Measurements from ENCODE around the gene GRM4.

Gene GRM4

DNA sequence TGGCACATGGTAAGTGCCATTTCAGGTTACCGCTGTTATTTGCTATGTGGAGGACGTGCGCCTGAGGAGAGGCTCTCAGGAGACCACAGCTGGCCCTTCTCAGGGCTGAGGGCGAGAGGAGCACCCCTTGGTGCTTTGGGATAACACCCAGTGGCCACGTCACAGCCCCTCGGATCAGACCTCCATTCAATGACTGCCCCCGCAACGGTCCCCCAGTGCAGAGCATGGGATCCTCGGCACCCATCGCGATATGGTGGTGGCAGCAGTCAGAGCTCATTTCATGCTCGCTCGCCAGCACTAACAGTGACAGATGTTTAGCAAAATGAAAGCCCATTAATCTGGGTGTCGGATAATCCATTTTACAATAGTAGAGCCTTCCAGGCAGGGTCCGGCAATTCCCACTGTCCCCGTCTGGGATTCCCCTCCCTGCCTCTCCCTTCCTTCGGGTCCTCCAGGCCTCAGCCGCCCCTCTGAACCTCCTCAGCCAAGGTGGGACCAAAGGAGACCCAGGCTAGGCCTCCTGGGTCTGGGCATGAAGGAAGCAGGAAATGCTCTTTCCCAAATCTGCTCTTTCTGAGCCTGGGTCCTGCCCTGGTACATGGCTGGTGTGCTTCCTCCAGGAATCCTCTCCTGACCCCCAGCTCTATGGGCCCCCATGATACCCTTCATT, 117.1 kb downstream of the GRM4 start:
- no peak overlapping the region for H3K27ac ChIP-seq (ENCODE audit: low read length)
- no peaks in the 10 kb centered on the region for H3K36me3 ChIP-seq (ENCODE audit: insufficient read depth, low read depth, low read length)
- no peaks in the 10 kb centered on the region for H3K9me3 ChIP-seq (ENCODE audit: insufficient read depth, low read depth, low read length)
- H3K4me3 ChIP-seq (ENCODE audit: low read length) = no peak overlapping the region
- no peak overlapping the region for H3K9ac ChIP-seq (ENCODE audit: low read depth, low read length)
- H3K27me3 ChIP-seq (ENCODE audit: insufficient read depth, low read length) = no peaks in the 10 kb centered on the region
- H3K4me1 ChIP-seq (ENCODE audit: insufficient read depth, low read length) = no peaks in the 10 kb centered on the region

DNA sequence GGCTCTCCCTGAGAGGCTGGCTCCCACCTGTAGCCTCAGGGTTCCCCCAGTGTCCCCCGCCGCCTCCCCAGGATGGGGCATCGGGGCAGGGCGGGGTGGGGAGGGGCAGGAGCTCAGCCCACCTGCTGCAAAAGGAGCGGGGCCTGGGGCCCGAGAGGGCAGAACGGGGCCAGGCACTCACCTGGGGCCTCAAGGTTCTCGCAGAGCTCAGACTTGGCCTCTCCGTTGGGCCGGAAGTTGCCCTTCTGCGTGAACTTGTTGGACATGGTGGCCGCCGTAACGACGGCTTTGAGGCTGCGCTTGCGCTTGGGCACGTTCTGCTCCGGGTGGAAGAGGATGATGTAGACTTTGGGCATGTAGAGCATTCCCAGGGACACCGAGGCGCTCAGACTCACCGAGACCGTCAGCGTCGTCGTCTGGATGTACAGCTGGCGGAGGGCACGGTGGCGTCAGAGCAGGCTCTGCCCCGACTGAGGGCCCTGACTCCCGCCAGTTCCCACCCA, 117.9 kb downstream of the GRM4 start:
- Histone ChIP-seq H3K9ac (ENCODE audit: low read depth, low read length) (no peak overlapping the region), H3K9me3 (ENCODE audit: insufficient read depth, low read depth, low read length) (no peaks in the 10 kb centered on the region), H3K36me3 (ENCODE audit: insufficient read depth, low read depth, low read length) (no peaks in the 10 kb centered on the region), H3K4me1 (ENCODE audit: insufficient read depth, low read length) (no peaks in the 10 kb centered on the region), H3K4me3 (ENCODE audit: low read length) (no peak overlapping the region), H3K27me3 (ENCODE audit: insufficient read depth, low read length) (no peaks in the 10 kb centered on the region), H3K27ac (ENCODE audit: low read length) (no peak overlapping the region)

DNA sequence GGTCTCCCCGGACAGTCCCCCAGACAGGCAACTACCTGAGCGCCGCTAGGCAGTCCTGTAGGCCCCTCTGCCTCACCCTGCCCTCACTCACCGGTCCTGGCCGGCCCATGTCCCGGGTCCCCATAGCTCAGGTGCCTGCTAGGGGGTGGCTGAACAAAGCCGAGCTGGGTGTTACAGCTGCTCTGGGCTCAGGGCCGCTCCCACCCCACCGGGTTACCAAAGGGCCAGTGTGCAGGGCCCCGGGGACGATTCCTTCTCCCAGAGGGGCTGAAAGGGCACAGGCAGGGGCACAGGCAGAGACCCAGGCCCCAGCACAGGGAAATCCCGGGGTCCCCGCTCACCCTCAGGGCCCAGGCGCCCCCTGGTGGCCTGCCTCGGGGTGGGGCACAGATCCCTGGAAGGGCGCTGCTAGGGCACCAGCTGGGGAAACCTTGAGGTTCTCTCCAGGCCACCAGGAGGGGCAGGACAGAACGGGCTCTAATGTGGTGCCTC, 118.4 kb downstream of the GRM4 start:
- Histone ChIP-seq H3K27me3 (ENCODE audit: insufficient read depth, low read length) (no peaks in the 10 kb centered on the region), H3K4me1 (ENCODE audit: insufficient read depth, low read length) (no peaks in the 10 kb centered on the region), H3K4me3 (ENCODE audit: low read length) (no peak overlapping the region), H3K36me3 (ENCODE audit: insufficient read depth, low read depth, low read length) (no peaks in the 10 kb centered on the region), H3K9ac (ENCODE audit: low read depth, low read length) (no peak overlapping the region), H3K9me3 (ENCODE audit: insufficient read depth, low read depth, low read length) (no peaks in the 10 kb centered on the region), H3K27ac (ENCODE audit: low read length) (no peak overlapping the region)

DNA sequence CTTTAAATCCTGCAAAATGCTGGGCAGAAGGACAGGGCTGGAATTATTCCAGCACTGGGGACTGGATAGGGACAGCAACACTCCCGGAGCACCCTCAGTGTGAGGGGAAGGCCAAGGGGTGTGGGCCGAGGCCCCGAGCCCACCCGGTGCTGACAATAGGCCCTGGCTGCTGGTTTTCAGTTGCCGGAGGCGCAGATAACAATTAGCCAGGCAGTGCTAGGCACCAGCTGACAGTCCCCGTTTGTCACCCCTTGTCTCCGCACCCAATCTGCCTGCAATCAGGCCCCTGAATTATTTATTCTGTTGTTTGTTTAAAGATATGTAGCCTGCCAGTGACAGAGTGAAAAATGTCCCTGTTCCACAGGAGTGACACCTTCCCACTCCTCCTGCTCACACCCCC, 120.0 kb downstream of the GRM4 start:
- Histone ChIP-seq H3K4me3 (ENCODE audit: low read length) (no peak overlapping the region), H3K27ac (ENCODE audit: low read length) (no peak overlapping the region), H3K9me3 (ENCODE audit: insufficient read depth, low read depth, low read length) (no peaks in the 10 kb centered on the region), H3K27me3 (ENCODE audit: insufficient read depth, low read length) (no peaks in the 10 kb centered on the region), H3K4me1 (ENCODE audit: insufficient read depth, low read length) (no peaks in the 10 kb centered on the region), H3K9ac (ENCODE audit: low read depth, low read length) (no peak overlapping the region), H3K36me3 (ENCODE audit: insufficient read depth, low read depth, low read length) (no peaks in the 10 kb centered on the region)

DNA sequence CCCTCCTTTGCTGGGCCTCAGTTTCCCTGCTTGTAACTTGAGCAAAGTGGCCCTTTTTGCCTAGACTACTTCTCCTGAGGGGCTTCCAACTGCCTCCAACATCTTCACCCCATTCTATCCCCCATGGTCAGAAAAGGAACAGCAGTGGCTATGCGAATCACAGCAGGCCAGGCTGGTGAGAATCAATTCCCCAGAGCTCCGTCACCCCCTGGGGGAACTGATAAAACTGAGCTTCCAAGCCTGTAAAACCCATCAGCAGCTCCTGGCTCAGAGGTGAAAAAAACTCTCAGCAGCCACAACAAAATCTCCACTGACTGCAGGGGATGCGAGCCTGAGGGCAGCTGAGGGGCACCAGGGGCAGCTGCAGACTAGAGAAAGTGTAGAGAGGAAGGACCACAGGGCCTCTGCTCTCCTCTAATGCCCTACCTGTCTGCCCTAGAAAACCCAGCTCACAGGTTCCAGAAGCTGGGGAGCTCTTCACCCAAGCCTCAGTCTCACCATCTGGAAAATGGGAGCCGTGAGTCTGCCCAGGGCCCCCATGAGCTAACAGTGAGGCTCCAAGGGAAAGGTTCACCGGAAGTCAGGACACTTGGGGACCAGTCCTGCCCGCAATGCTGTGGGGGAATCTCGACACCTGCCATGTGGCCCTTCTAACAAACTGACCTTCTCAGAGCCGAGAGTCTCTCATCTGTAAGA, 120.6 kb downstream of the GRM4 start:
- Histone ChIP-seq H3K4me3 (ENCODE audit: low read length) (no peak overlapping the region), H3K27ac (ENCODE audit: low read length) (no peak overlapping the region), H3K9me3 (ENCODE audit: insufficient read depth, low read depth, low read length) (no peaks in the 10 kb centered on the region), H3K4me1 (ENCODE audit: insufficient read depth, low read length) (no peaks in the 10 kb centered on the region), H3K36me3 (ENCODE audit: insufficient read depth, low read depth, low read length) (no peaks in the 10 kb centered on the region), H3K9ac (ENCODE audit: low read depth, low read length) (no peak overlapping the region), H3K27me3 (ENCODE audit: insufficient read depth, low read length) (no peaks in the 10 kb centered on the region)

DNA sequence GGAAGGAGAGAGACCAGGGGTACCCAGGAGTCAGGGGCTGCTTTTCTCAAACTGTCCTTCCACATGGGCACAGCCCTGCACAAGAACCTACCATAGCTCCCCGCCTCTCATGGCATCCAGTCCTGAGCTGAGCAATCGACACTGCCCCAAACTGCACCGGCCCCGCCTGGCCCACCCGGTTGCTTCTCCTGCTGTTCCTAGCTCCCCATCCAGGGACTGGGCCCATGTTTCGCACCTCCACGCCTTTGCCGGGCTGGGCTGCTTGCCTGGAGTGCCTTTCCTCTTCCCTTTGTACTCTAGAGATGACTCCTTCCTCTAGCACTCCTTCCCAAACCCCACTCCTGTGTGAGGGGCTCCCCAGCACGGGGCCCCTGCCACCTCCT, 123.0 kb downstream of the GRM4 start:
- Histone ChIP-seq H3K9me3 (ENCODE audit: insufficient read depth, low read depth, low read length) (no peaks in the 10 kb centered on the region), H3K4me1 (ENCODE audit: insufficient read depth, low read length) (no peaks in the 10 kb centered on the region), H3K27ac (ENCODE audit: low read length) (no peak overlapping the region), H3K27me3 (ENCODE audit: insufficient read depth, low read length) (no peaks in the 10 kb centered on the region), H3K4me3 (ENCODE audit: low read length) (no peak overlapping the region), H3K9ac (ENCODE audit: low read depth, low read length) (no peak overlapping the region), H3K36me3 (ENCODE audit: insufficient read depth, low read depth, low read length) (no peaks in the 10 kb centered on the region)

DNA sequence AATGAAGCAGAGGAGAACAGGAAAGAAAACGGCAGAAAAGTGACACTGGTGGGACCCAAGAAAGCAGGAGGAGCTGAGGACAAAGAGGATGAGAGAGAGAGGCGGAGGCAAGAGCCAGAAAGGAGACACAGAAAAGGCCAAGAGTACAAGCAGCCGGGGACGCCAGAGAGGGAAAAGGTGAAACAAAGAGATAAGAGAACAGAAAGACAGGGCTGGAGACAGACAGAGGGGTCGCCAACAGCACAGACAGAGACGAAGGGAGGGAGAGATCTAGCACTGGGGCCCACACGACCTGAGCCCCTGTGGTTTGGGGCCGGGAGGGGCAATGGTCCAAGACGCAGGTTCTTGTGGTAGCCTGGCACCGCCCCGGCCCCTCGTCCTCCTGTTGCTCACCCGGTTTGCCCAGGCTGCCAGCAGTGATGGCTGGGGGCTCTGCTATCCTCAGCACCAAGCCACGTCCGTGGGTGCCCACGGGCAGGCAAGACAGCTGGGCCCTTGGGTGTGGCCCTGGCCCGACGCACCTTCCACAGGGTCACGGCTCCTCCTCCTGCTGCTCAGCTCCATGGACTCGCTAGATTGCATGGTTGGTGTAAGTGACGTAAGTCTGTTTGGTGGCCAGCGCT, 123.5 kb downstream of the GRM4 start:
- no peaks in the 10 kb centered on the region for H3K9me3 ChIP-seq (ENCODE audit: insufficient read depth, low read depth, low read length)
- H3K4me3 ChIP-seq (ENCODE audit: low read length) = no peak overlapping the region
- H3K4me1 ChIP-seq (ENCODE audit: insufficient read depth, low read length) = no peaks in the 10 kb centered on the region
- no peaks in the 10 kb centered on the region for H3K36me3 ChIP-seq (ENCODE audit: insufficient read depth, low read depth, low read length)
- H3K27ac ChIP-seq (ENCODE audit: low read length) = no peak overlapping the region
- H3K9ac ChIP-seq (ENCODE audit: low read depth, low read length) = no peak overlapping the region
- H3K27me3 ChIP-seq (ENCODE audit: insufficient read depth, low read length) = no peaks in the 10 kb centered on the region

DNA sequence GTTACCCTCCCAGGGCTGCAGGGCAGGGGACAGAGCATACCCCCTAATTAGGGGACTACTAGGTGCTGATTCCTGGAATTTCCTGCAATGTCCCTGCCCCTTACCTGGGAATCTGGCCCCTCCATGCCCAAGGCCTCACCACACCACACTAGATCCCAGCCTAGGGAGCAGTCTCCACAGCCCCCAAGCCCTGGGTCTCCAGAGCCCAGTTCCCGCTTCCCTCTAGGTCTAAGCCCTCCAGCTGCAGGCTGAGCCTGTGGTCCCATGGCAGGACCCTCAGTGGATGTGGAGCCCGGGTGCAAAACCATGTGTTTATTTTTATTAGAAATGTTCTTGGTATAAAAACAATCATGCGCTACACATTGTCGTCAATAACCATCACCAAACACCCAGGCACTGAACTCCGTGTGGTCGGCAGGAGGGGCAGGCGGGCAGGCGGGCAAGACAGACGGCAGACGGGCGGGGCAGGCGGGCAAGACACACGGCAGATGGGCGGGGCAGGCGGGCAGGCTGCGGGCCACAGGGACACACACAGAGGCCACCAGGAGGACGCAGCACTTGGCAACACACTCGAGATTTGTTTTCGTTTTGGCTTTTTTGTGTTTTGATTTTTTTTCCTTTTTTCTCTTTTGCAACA, 124.2 kb downstream of the GRM4 start:
- Histone ChIP-seq H3K27ac (ENCODE audit: low read length) (no peak overlapping the region), H3K36me3 (ENCODE audit: insufficient read depth, low read depth, low read length) (no peaks in the 10 kb centered on the region), H3K4me3 (ENCODE audit: low read length) (no peak overlapping the region), H3K4me1 (ENCODE audit: insufficient read depth, low read length) (no peaks in the 10 kb centered on the region), H3K27me3 (ENCODE audit: insufficient read depth, low read length) (peaks cover under 1% of the 10 kb centered on the region; the same call in 1 of the 2 replicates), H3K9me3 (ENCODE audit: insufficient read depth, low read depth, low read length) (no peaks in the 10 kb centered on the region), H3K9ac (ENCODE audit: low read depth, low read length) (no peak overlapping the region)

DNA sequence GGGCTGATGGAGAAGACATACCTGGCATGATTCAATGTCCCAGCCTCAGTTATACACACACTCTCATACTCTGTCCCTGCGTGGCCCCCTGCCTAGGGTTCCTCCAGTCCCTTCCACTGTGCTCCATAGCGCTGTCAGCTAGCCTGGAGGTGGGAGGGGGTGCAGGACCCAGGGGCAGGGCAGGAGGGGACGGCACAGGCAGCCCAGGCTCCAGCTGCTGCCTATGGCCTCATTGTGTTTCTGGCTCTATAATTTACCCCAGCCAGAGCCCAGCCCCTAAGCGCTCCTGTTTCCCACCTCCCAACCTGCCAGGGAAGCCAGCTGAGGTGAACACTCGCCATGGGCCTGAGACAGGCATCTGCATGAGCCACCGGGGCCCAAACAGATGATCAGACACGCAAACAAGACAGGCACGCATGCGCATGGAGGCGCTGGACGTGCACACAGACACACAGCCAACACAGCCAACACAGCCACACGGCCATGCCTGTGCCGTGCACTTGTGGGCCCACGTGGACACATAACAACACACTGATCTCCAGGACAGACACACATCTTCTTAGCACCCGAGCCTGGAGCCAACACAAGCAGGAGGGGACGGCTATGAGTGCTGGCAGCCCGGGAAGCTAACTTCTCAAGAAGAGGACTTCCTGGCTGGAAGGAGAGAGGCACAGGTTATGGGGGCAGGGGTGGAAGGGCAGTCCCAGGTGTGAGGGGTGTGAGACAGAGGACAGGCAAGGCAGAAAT, 124.9 kb downstream of the GRM4 start:
- Histone ChIP-seq H3K27me3 (ENCODE audit: insufficient read depth, low read length) (peaks cover 7% of the 10 kb centered on the region; the same call in 1 of the 2 replicates), H3K4me1 (ENCODE audit: insufficient read depth, low read length) (no peaks in the 10 kb centered on the region), H3K9ac (ENCODE audit: low read depth, low read length) (no peak overlapping the region), H3K9me3 (ENCODE audit: insufficient read depth, low read depth, low read length) (no peaks in the 10 kb centered on the region), H3K36me3 (ENCODE audit: insufficient read depth, low read depth, low read length) (no peaks in the 10 kb centered on the region), H3K4me3 (ENCODE audit: low read length) (no peak overlapping the region), H3K27ac (ENCODE audit: low read length) (no peak overlapping the region)

DNA sequence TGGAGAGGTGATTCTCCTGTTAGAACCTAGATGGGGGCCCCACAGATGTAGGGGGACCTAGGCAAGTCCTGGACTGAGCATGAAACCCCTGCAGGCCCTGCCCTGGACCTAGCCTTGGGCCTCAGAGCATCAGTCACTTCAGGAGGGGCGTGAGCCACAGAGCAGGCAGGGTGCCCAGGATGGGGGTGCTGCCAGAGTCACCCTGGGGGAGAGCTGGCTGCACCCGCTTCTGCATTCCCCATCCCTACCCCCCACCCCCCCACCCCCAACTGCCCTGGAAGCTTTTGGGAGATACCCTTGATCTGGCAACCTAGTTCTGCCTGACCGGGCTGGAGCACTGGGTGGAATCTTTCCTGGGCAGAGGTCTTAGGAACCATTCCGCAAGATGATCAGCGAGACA, 125.6 kb downstream of the GRM4 start:
- H3K4me3 ChIP-seq (ENCODE audit: low read length) = no peak overlapping the region
- H3K9ac ChIP-seq (ENCODE audit: low read depth, low read length) = no peak overlapping the region
- peaks cover 14% of the 10 kb centered on the region for H3K27me3 ChIP-seq (ENCODE audit: insufficient read depth, low read length)

DNA sequence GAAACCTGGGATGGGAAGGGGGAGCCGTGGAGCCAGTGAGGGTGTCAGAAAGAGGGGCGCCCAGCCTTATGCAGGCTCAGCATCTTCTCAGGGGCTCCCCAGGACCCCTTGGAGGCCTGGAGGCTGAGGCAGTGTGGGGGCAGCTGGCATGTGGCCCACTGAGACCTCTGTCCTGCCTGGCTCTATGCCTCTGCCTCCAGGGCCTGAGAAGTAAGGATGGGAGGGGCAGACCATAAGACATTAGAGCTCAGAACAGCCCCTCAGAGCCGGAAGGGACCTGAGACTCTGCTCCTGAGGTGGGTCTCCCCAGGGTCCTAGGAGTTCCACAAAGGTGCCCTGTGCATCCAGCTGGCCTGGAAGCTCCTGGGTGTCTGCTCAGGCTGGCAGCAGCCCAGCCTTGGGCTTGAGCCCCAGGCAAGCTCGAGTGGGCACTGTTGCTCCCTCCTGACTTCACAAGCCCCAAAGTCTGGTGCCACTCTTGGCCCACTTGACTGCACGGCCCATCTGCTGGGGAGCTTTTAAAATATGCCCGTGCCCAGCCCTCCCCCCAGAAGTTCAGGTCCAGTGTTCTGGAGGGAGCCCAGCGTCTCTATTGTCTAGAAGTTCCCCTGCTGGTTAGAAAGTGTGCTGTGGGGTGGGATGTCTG, 126.8 kb downstream of the GRM4 start:
- no peaks in the 10 kb centered on the region for H3K4me1 ChIP-seq (ENCODE audit: insufficient read depth, low read length)
- H3K9me3 ChIP-seq (ENCODE audit: insufficient read depth, low read depth, low read length) = no peaks in the 10 kb centered on the region
- H3K36me3 ChIP-seq (ENCODE audit: insufficient read depth, low read depth, low read length) = no peaks in the 10 kb centered on the region
- no peak overlapping the region for H3K9ac ChIP-seq (ENCODE audit: low read depth, low read length)
- H3K4me3 ChIP-seq (ENCODE audit: low read length) = no peak overlapping the region
- no peak overlapping the region for H3K27ac ChIP-seq (ENCODE audit: low read length)
- peaks cover 26% of the 10 kb centered on the region for H3K27me3 ChIP-seq (ENCODE audit: insufficient read depth, low read length)

More for the DNA sequence above, 125.6 kb downstream of the GRM4 start:
- Histone ChIP-seq H3K36me3 (ENCODE audit: insufficient read depth, low read depth, low read length) (no peaks in the 10 kb centered on the region), H3K27ac (ENCODE audit: low read length) (no peak overlapping the region), H3K4me1 (ENCODE audit: insufficient read depth, low read length) (no peaks in the 10 kb centered on the region), H3K9me3 (ENCODE audit: insufficient read depth, low read depth, low read length) (no peaks in the 10 kb centered on the region)

Measured in iPS-20b (cell line).